Cardiac muscle cell (in vitro differentiated cells and primary cell): ENCODE results near the gene SSU72. TPM values are rescaled to one million over a fixed set of nuclear protein-coding genes. Genes with fewer than 3 reads are reported as not detected.

Experiments used
- DNase-seq, 2 donors: peaks; one replicate each; pipeline versions ENCODE4 v3.0.0 to v3.0.0-alpha.2; 2010 to 2017; ENCODE audit warnings: low read depth in 1 of 2, low spot score in 1 of 2
- H3K27ac ChIP-seq: fragments of 200-600 bp; sonication (generic); 2 replicates; pipeline ENCODE4 v1.5.1; 2016
- H3K27me3 ChIP-seq: fragments of 200-600 bp; sonication (generic); 2 replicates; pipeline ENCODE4 v1.6.0; 2016; ENCODE audit warnings: control low read depth
- H3K36me3 ChIP-seq: fragments of 200-600 bp; sonication (generic); 2 replicates; pipeline ENCODE4 v1.5.1; 2016; ENCODE audit warnings: control low read depth
- H3K4me1 ChIP-seq: fragments of 200-600 bp; sonication (generic); 2 replicates; pipeline ENCODE4 v1.8.1; 2017; ENCODE audit warnings: low read depth, mild to moderate bottlenecking, mixed run types
- H3K4me3 ChIP-seq: fragments of 200-600 bp; sonication (generic); 2 replicates; pipeline ENCODE4 v1.5.1; 2016; ENCODE audit warnings: mild to moderate bottlenecking
- H3K9me3 ChIP-seq: fragments of 200-600 bp; sonication (generic); 2 replicates; pipeline ENCODE4 v1.5.1; 2017; ENCODE audit warnings: low read depth, mild to moderate bottlenecking, control low read depth
- CTCF ChIP-seq: IDR thresholded peaks from 2 replicates; pipeline ENCODE4 v1.5.1; 2012; ENCODE audit warnings: low read depth, mild to moderate bottlenecking, low read length
- polyA plus RNA-seq: library from polyadenylated mRNA; unstranded; fragments of >200 nt; fragmentation: Nextera tagmentation; extraction: Ambion mirVana; gene quantifications from 2 replicates; pipeline ENCODE4 v1.2.1, GENCODE V29; 2016
- total RNA-seq: library from RNA; depleted of rRNA; stranded (reverse); fragments of >200 nt; gene quantifications from 2 replicates; pipeline ENCODE4 v1.2.3, GENCODE V29; 2016

SSU72 gene
- total and polyA plus RNA-seq, 2 experiments from 2014 or later: 97.3 to 202 TPM

- Histone ChIP-seq H3K9me3 (no peaks in the 10 kb centered on the region), H3K27me3 (no peaks in the 10 kb centered on the region), H3K36me3 (peaks cover 6% of the 10 kb centered on the region), H3K27ac (no peak overlapping the region), H3K4me3 (no peak overlapping the region), H3K4me1 (peaks cover 7% of the 10 kb centered on the region)
- no peak for DNase-seq
- no peak for TF ChIP-seq CTCF
These were observed 43.3 kb upstream of the SSU72 start for GRCh38 chr1:1617925-1618324.

- H3K4me3 ChIP-seq: no peak overlapping the region
- H3K4me1 ChIP-seq: peaks cover 7% of the 10 kb centered on the region
- DNase-seq: no peak
- H3K36me3 ChIP-seq: peaks cover 6% of the 10 kb centered on the region
- H3K27me3 ChIP-seq: no peaks in the 10 kb centered on the region
- TF ChIP-seq CTCF: no peak
- H3K27ac ChIP-seq: no peak overlapping the region
- no peaks in the 10 kb centered on the region for H3K9me3 ChIP-seq
These were observed 42.9 kb upstream of the SSU72 start for GRCh38 chr1:1617516-1617915.

- no peak for TF ChIP-seq CTCF
These were observed 42.2 kb upstream of the SSU72 start for GRCh38 chr1:1616838-1617237.

GRCh38 chr1:1616045-1616790 lies 41.6 kb upstream of the SSU72 start:
- Histone ChIP-seq H3K27me3 (no peaks in the 10 kb centered on the region), H3K36me3 (peaks cover 6% of the 10 kb centered on the region), H3K4me1 (peaks cover 7% of the 10 kb centered on the region), H3K4me3 (peak overlapping the region; percentile 83), H3K9me3 (no peaks in the 10 kb centered on the region), H3K27ac (peak overlapping the region; percentile 98)
- DNase-seq: peak; percentile 50 to 60
- TF ChIP-seq CTCF: no peak

More at GRCh38 chr1:1616838-1617237, 42.2 kb upstream of the SSU72 start:
- no peak for DNase-seq
- Histone ChIP-seq H3K36me3 (peaks cover 6% of the 10 kb centered on the region), H3K27ac (no peak overlapping the region), H3K9me3 (no peaks in the 10 kb centered on the region), H3K4me1 (peaks cover 7% of the 10 kb centered on the region), H3K4me3 (peak overlapping the region; percentile 83), H3K27me3 (no peaks in the 10 kb centered on the region)

- peaks cover 7% of the 10 kb centered on the region for H3K4me1 ChIP-seq
- no peaks in the 10 kb centered on the region for H3K27me3 ChIP-seq
- DNase-seq: peak; percentile 97 to 100
- TF ChIP-seq CTCF: no peak
- peaks cover 6% of the 10 kb centered on the region for H3K36me3 ChIP-seq
- no peaks in the 10 kb centered on the region for H3K9me3 ChIP-seq
- H3K27ac ChIP-seq: peak within 1 kb of the TSS; percentile 98
- peak within 1 kb of the TSS; percentile 83 for H3K4me3 ChIP-seq
These were observed 40.8 kb upstream of the SSU72 start, which contains the start of gene MIB2 for GRCh38 chr1:1615256-1616044. MIB2 (plus strand) TSS chr1:1615500; CDS start chr1:1623453, 7,953 bp downstream.
